Pons (tissue), 1 donor: ENCODE measurements around the gene CTTNBP2.
"Not testable (repeated sequence)": the region's sequence is repeated elsewhere in the genome, so short reads cannot be mapped to it uniquely, and the experiment has no call there.

Experiments
- DNase-seq: peaks from one replicate; pipeline ENCODE4 v3.0.0-alpha.2; 2016; ENCODE audit warnings: low spot score

Gene CTTNBP2

DNA sequence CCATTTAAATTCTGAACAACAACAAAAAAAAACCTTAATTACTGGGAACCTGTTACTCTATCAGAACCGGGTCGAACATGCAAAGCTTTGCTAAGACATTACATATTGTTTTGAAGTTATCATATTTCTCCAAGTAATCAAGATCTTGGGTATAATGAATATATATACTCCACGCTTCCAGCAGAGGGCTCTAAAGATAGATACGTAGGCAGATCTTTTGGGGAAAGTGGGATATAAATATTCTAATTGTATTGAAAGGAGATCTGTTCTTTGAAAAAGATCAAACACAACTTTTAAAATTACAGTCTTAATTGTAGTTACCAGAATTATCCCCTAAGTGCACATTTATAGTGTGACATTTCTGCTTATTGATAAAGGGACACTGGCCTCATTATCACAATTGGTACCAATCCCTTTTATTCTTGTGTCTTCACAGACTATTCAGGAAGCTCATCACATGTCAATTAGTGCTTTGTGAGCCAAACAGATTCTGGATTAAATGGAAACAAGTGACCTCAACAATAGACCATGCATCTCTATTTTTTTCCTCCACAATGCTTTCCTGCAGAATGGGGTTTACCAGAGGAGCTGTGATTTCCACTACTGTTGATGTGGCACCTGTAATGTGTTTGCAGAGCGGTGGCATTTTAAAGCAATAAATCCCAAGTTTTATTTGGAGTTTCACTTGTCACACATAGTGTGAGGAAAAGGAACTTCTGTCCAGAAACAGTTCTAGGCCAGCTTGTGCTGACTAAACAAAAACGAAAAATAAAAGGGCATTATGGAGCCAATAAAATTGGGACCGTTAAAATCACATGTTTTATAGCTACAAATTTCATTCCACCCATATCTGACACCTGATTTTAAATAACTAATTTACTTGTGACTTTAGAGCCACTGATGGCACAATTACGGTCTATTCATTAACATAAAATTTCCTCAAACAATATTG, 122.4 kb downstream of the CTTNBP2 start:
- DNase-seq, result peak; percentile 97

DNA sequence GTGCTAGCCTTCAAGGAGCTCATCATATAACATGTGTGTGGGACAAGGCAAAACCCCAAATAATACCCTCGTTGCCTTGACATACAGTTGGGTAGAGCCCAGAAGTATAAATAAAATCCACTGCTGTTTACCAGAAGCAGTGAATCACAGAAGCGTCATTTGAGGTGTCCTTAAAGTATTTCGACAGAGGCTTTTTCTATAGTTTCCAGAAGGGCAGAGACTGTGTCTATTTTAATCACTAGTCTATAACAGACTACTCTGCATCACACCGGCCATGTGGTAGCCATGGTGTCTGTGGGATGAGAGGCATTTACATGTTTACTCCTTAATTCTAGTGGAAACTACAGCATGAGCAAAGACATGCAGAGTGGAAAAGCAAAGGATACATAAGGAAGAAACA, 131.3 kb downstream of the CTTNBP2 start:
- no peak for DNase-seq

DNA sequence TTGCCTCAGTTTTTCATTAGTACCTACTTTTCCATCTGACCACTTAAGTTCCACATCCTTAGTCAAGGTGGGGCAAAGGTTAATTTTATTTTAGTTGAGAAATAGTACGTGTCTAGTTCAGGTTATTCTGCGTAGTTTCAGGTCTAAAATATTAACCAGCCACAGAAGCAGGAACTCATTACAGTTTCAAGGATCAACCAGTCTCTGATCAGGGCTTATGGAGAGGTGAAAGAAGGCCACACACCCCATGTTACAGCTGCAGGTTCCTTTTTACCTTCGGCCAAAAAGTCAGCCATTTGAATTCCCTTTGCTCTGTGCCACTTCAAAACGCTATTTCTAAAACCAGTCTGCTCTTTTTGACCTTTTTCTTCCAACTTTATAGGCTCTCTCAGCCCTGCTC, 134.2 kb downstream of the CTTNBP2 start:
- no peak for DNase-seq

DNA sequence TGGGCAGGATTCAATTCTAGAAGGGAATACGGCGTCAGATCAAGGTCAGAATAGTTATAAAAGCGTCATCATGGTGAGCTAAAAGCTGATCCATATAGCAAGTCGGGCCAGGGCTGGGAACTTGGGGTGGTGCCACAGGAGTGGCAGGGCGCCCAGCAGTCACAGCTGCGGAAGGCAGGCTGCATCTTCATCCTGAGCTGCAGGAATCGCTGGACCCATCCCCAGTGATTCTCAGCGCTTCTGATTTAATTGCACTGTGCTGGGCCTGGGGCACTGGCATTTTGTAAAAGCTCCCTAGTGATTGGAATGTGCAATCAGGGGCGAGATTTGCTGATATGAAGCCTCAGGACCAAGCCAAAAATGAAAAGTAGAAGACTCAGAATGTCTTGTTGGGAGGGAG, 135.3 kb downstream of the CTTNBP2 start:
- peak; percentile 79 for DNase-seq

DNA sequence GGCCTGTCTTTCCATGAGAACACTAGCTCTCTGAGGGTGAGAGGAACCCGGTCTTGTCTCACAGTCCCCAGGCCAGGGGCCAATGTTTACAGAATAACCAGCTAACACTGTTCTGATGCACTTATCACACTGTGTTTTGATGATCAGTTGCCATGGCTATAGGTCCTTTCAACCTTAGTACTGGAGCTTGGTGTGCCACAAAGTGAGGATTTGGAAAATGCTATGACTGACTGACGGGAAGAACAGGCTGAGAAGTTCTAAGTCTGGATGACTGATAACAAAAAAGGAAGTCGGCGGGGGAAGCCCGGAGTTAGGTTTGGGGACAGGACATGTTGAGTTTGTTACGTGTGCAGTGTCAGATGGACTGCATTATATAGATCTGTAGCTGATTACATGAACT, 141.8 kb downstream of the CTTNBP2 start:
- peak; percentile 54 for DNase-seq

DNA sequence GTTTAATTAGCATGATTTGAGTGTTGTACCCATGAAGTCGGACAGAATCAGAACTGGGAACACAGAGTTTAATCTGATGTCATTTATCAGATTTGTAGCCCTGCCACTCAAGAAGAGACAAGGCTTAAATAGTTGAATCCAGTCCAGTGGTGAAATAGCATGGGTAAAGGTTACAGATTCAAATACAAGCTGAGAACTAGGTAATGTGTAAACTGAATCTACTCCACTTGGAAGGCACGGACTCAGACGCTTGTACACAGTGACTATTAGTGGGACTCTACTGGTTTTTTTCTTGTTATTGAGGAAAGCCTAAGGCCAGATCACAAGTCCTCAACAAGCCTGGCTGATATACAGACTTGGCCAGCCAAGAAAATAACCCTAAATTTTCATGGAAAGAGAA, 142.9 kb downstream of the CTTNBP2 start:
- DNase-seq, result no peak

DNA sequence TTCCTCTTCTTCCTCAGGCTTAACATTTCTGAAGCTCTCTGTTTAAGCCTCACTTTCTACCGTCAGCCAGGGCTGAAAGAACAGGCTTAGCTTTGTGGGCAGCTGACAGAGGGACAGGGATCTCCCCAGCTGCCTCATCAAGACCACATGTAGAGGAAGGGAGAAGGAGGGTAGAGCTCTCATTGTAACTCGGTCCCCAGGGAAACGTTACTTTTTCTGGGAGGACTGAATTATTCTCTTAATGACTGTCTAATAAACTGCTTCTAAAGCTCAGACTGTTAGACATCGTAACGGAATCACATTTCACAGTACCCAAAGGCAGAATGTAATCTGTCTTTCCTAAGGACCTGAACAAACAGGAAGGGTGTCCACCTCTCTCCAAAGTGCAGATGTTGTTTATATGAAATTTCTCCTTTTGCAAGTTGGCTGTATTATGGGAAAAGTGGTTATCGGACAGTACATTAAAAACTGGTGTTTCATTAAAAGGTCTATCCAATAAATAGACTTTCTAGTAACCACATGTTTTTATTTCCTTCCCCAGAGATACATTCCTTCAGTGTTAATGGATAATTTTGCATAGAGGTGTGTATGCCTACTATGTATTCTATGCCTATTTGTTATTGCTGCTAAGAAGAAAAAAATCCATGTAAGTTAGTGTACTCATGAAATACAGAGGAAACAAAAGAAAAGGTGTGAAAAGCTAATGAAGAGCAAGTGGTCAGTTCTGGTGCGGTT, 144.2 kb downstream of the CTTNBP2 start:
- DNase-seq, result peak; percentile 98

DNA sequence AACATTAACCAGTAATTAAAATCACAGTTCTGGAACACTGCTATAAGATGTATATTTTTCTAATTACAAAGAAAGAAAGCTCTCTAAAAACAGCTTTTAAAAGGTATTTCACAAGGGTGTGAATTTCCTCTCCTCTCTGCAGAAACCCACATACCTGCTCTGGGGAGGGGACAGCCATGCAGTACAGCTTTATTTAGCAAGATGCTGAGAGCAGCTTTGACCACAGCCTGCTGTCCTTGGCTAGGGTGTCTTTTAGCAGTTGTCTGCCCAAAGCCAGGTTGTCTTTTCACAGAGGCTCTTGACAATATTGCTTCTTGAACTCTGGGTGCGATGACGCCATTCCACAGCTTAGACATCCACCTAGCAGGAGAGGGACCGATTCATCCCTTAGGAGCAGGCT, 148.3 kb downstream of the CTTNBP2 start:
- no peak for DNase-seq

DNA sequence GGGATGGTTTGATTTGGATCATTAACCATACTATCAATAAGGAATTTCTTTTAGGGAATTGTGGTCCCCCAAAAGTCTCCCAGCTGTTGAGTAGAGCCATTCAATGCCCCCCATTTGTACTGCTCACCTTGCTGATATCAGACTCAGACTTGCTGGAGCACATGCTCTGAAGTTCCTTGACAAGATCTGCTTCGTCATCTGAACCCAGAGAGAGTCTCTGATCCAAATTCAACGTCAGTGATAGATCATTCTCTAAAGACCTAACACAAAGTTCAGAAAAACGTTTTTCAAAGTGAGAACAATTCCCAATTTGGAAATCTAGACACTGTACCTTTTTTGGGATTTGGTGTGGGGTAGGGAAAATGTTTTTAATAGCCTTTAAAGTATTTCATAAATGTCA, 153.9 kb downstream of the CTTNBP2 start:
- DNase-seq, result no peak

DNA sequence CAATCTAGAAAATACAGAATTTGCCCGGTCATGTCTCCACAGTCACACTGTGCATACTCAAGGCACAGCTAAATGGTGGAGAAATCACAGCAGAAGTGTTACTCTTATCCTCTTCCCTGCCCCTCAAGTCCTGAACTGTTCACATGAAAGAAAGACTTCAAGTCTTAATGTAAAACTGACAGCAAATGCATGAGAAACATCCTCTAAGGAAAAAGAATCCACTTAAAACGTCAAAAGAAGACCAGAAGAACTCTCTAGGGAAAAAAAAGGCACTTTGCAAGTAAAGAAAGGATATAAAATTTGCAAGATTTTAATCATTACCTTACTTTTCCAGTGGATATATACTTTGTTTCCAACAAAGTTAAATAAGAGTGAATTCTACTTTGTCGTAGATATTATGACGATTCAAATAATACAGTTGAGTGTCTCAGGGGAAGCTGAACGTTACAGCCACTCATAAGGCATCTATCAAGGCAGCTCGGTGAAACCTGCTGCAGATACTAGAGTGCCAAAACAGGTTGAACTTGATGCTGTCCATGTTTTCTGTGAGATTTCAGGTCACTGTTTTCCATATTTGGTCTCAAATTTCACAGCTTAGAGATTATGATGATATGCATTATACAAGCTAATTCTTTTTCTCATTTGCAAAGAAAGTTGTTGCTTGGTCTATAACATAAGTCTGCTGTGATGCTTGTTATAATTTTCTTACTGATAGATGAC, 155.0 kb downstream of the CTTNBP2 start:
- DNase-seq, result no peak

DNA sequence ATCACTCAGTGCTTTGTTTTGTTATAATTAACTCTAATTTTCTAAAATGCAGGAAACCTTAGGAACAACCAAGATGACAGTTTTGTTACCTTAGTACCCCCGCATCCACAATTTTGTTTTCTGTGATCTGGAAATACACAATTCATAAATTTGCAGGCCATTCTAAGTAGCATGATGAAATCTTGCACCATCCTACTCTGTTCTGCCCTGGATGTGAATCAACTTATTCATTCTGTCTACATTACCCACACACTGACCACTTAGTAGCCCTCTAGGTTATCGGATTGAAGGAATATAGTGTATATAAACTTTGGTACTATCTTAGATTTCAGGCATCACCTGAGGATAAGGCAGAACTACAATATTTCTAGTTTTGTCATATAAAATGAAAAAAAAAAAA, 155.9 kb downstream of the CTTNBP2 start:
- no peak for DNase-seq

DNA sequence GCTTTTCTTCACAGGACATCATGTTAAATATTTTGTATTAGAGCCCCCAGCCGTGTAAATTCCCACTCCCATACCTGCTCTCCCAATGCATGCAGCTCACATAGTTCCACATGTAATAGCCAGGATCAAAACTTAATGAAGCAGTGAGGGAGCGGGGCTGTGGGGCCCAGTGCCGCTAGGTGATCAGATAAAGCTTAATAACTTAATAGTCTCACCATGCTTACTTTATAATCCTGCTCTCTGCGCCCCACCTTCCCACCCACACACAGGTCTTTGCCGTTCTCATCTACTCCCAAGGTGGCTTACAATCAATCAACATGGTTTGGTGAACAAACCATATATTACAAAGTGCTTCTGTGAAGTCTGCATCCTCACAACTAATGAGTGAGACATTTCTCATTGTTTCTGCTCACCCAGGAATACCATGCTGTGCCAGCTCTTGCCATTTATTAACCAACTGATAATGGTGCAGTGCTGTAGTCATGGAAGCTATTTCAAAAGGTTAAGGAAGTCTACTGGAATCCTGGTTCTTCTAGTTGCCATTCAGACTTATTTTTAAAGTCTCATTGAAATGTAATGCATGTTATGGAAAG, 156.4 kb downstream of the CTTNBP2 start:
- DNase-seq, result no peak

DNA sequence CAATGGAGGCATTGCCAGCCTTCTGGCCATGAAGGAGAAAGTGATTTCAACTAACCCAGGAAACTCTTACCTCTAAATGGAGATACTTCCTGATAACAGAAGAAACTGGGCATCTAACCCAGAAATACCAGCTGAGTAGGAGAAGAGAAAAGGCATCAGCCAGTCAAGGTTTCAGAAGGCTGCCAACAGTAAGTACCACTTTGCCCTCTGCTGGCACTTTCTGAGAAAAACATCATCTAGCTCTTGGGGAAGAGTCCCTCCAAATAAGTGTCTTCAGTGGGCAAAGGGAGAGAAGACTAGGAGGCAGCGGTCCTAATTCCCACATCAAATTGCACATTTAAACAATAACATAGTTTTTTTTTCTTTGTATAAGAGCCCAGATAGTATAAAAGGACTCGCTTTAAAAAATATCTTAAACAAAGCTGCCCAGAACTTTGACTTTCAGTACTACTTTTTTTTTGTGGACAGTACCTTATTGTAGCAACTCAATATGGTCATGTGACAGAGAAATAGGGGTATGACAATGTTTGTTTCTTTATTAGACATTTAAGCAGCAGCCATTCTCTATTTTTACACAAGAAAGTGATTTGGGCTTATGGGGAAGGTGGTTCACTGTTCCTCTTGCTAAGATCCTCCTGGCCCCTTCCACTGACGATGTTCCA, 157.3 kb downstream of the CTTNBP2 start:
- DNase-seq, result peak; percentile 93

DNA sequence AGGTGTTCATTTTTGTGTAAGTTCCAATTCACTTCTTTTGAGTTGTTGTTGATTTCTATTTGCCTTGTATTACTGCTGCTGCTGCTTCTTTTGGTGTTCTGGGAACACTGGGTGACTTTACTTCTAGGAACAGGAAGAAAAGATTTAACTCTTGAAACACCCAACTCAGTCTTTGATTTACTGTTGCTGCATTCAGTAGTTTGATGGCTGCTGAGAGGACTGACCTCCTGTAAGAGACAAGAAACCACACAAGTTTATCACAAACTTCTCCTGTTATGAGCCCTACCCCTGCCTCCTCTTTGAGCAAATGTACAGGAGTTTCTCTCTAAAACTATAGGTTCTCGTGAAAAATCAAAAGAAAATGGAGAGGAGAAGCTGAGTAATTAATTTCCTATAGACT, 161.7 kb downstream of the CTTNBP2 start:
- no peak for DNase-seq

DNA sequence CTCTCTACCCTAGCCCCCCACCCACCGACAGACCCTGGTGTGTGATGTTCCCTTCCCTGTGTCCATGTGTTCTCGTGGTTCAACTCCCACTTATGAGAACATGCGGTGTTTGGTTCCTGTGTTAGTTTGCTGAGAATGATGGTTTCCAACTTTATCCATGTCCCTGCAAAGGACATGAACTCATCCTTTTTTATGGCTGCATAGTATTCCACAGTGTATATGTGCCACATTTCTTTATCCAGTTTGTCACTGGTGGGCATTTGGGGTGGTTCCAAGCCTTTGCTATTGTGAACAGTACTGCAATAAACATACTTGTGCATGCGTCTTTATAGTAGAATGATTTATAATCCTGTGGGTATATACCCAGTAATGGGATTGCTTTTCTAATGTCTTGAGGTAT, 165.1 kb downstream of the CTTNBP2 start:
- DNase-seq, result not testable (repeated sequence)

DNA sequence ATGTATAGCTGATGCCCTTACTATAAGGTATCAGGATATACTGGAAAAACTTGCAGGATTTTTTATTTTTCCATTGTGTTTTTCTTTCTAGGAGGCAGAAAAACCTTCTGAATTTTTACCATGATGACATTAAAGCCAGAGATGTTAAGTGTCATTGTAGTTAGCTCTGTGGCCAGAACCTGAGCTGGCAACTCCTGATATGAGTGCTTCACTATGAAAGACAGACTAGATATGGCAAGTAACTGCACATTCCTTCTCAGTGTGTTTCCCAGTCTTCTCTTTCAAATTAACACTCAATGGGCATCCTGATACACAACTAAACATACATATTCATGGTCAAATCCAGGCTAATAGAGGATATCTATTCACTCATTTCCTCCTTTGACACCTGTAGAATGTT, 166.2 kb downstream of the CTTNBP2 start:
- DNase-seq, result no peak

DNA sequence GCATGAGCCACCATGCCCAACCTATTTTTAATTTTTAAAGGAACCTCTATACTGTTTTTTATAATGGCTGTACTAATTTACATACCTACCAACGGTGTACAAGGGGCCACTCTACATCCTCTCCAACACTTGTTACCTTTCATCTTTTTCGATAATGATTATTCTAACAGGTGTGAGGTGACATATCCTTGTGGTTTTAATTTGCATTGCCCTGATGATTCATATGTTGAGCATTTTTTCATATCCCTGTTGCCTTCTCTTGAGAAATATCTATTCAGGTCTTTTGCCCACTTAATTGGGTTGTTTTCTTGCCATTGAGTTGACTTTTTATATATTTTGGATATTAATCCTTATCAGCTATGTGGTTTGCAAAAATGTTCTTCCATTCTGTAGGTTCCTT, 167.0 kb downstream of the CTTNBP2 start:
- no peak for DNase-seq

DNA sequence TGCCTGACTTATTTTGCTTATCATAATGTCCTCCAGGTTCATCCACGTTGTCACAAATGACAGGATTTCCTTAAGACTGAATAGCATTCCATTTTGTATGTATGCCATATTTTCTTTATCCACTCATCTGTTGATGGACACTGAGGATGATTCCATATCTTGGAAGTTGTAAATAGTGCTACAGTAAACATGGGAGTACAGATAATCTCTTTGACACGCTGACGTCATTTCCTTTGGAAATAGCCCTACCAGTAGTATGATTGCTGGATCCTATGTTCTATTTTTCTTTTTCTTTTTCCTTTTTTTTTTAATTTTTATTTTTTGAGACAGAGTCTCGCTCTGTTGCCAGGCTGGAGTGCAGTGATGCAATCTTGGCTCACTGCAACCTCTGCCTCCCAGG, 167.6 kb downstream of the CTTNBP2 start:
- no peak for DNase-seq

DNA sequence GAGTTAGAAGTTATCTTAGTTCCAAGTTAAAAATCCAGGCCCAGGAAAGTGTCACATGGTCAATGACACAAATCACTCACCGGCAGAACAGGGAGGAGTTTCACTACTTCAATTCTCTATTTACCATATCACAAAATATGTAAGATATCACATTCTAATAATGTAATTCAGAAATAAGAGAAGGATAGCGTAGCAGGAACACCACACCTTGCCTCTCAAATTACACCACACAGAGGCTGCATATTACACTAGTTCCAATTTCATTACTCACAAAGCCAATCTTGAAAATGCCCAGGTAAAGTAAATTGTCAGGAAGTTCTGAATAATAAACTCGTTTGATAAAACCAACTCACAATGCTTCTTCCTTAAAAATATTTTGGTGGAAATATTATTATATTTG, 169.2 kb downstream of the CTTNBP2 start:
- no peak for DNase-seq

DNA sequence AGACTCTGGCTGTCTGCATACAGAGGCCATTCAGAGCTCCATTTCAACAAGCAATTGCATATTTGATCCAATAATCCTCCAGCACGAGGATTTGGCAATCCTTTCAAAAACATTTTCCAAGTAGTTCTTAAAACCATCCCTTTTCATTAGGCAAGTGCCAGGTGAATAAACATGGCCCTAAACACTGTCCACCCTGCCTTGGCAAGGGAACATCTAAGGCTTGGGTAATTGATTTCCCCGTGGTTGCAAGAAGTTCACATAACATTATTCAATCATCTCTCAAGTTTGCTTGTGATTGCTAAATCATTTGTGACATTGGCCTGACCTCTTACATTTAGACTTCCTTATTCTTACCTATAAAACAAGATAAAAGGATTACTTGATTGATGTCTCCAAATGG, 175.2 kb downstream of the CTTNBP2 start:
- no peak for DNase-seq

DNA sequence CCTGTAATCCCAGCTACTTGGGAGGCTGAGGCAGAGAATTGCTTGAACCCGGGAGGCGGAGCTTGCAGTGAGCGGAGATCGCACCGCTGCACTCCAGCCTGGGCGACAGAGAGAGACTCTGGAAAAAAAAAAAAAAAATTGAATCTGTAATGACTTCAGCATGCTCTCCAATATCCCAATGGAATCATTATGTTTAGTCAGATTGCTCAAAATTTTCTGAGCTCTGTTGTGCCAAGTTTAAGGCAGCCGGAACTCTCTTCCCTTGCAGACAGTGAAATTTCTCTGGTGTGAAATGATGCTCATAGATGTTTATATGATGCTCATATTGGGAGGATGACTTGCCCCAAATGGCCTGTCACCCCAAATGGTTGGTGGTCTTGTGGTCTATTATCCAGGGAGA, 180.9 kb downstream of the CTTNBP2 start:
- no peak for DNase-seq

DNA sequence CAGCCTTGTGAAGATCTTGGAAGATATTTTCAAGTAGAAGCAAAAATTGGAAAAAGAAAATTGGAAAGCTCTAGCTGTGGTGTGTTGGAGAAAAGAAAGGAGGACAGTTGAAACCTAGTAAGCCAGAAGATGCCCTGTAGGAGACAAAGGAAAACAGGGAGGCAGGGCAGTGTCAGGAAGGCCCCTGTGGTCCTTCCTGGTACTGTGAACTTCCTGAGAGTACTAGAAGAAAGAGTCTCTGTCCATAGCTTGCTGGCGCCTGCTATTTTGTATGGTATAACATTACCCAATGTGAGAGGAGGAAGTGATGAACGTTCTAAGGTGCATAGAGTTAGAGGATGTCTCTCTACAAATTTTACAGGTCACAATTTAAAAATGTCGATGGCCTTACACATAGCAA, 183.1 kb downstream of the CTTNBP2 start:
- no peak for DNase-seq
